ENCODE results near the gene PCNA.

- TF ChIP-seq CTCF (optimal IDR thresholded peaks at IDR 0.05 in 1 of 3, IDR thresholded peaks at IDR 0.05 in 1 of 3, conservative IDR thresholded peaks at IDR 0.05 in 1 of 3; ENCODE audit: extremely low read depth in 1 of 3, insufficient read depth in 2 of 3, low read length in 3 of 3) = no peak
- no peak for TF ChIP-seq EZH2 (IDR thresholded peaks at IDR 0.05; ENCODE audit: low read length)
Measured at GRCh38 chr20:5074232-5074674, 45.5 kb downstream of the PCNA start.

All from keratinocyte (primary cell).